Measurements from ENCODE around the gene ERCC2.
A peak's percentile ranks its signal among the peaks of the same experiment; 100 is the strongest.
"Not testable (repeated sequence)": the region's sequence is repeated elsewhere in the genome, so short reads cannot be mapped to it uniquely, and the experiment has no call there.

The ERCC2 gene

GRCh38 chr19:45347570-45348366, 22.6 kb downstream of the ERCC2 start:
- ATAC-seq (replicated peaks) (no peak), DNase-seq (no peak)
- Mint-ChIP-seq H3K36me3 (ENCODE audit: insufficient read depth) (no peaks in the 10 kb centered on the region), H3K9me3 (no peaks in the 10 kb centered on the region), H3K27ac (peak overlapping the region in 1 of 2 donors; percentile 51), H3K4me1 (ENCODE audit: low read depth in 2 of 2) (no peaks in the 10 kb centered on the region), H3K27me3 (peaks cover 13 to 34% of the 10 kb centered on the region in 2 donors), H3K4me3 (no peak overlapping the region)

DNA sequence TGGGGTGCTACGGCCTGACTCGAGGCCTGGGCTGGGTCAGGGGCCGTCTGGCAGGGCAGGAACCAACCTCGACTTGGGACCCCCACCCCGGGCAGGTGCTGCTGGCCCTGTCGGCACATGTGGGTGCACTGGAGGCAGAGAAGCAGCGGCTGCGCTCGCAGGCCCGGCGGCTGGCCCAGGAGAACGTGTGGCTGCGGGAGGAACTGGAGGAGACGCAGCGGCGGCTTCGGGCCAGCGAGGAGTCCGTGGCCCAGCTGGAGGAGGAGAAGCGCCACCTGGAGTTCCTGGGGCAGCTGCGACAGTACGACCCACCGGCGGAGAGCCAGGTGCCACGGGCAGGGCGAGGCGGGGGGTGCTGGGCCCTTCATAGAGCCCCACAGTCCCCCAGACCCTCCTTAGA, 23.9 kb downstream of the ERCC2 start:
- peaks cover 13 to 34% of the 10 kb centered on the region in 2 donors for H3K27me3 Mint-ChIP-seq
- no peaks in the 10 kb centered on the region for H3K36me3 Mint-ChIP-seq (ENCODE audit: insufficient read depth)
- ATAC-seq (replicated peaks) (no peak), DNase-seq (no peak)
- no peaks in the 10 kb centered on the region for H3K4me1 Mint-ChIP-seq (ENCODE audit: low read depth in 2 of 2)
- H3K4me3 Mint-ChIP-seq = no peak overlapping the region
- no peak overlapping the region for H3K27ac Mint-ChIP-seq
- no peaks in the 10 kb centered on the region for H3K9me3 Mint-ChIP-seq

DNA sequence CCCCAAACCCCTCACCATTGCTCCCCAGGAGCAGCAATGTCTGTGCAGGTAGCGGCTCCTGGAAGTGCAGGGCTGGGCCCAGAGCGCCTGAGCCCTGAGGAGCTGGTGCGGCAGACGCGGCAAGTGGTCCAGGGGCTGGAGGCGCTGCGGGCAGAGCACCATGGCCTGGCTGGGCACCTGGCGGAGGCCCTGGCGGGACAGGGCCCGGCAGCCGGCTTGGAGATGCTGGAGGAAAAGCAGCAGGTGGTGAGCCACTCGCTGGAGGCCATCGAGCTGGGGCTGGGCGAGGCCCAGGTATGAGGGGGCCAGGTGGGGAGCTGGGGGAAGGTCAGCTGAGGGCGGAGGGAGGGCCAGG, 24.9 kb downstream of the ERCC2 start:
- no peak overlapping the region for H3K4me3 Mint-ChIP-seq

DNA sequence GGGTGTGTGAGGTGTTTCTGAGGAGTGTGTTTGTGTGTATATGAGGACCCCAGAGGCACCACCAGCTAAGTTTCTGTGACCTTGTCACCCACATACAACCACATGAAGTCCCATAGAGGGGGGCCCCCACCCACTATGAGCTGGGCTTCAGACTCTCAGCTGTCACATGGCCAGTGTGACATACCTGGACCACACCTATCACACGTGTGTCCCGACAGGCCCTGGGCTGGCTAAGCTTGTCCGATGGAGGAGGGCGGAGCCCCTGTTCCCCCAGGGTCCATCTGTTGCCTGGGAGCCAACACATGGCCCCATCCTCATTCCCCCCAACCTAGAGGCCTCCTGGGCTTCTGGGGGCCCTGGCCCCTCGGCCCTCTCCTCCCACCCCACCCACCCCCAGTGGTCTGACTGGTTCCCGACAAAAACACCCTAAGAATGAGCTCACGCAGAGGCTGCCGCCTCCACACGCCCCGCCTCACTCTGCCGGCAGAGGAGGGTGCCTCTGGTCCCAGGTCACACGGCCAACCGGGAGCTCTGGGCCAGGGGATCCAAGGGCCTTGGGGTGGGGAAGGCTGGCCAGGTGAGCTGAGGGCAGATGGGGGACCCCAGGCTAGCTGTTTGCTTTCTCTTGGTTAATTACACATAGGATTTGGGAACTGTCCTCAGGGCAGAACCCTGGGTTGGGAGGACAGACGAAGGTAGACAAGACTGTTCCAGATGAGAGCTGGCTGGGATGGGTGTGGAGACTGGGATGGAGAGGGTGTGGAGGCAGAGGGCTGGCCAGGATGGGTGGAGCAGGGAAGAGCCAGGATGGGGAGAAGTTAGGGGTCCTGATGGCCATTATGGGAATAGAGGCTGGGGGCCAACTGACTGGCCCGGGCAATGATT, 25.5 kb downstream of the ERCC2 start:
- ATAC-seq (replicated peaks) (no peak), DNase-seq (no peak)
- H3K36me3 Mint-ChIP-seq (ENCODE audit: insufficient read depth) = no peaks in the 10 kb centered on the region
- H3K9me3 Mint-ChIP-seq = no peaks in the 10 kb centered on the region
- no peak overlapping the region for H3K4me3 Mint-ChIP-seq
- H3K27ac Mint-ChIP-seq = no peak overlapping the region
- peaks cover 2 to 4% of the 10 kb centered on the region in 2 donors for H3K4me1 Mint-ChIP-seq (ENCODE audit: low read depth in 2 of 2)
- peaks cover 18 to 34% of the 10 kb centered on the region in 2 donors for H3K27me3 Mint-ChIP-seq

More for the DNA sequence above, 24.9 kb downstream of the ERCC2 start:
- Mint-ChIP-seq H3K27ac (no peak overlapping the region), H3K36me3 (ENCODE audit: insufficient read depth) (no peaks in the 10 kb centered on the region), H3K27me3 (peaks cover 13 to 34% of the 10 kb centered on the region in 2 donors), H3K9me3 (no peaks in the 10 kb centered on the region), H3K4me1 (ENCODE audit: low read depth in 2 of 2) (no peaks in the 10 kb centered on the region)
- DNase-seq (no peak), ATAC-seq (replicated peaks) (no peak)

GRCh38 chr19:45342911-45343310, 27.5 kb downstream of the ERCC2 start:
- Mint-ChIP-seq H3K9me3 (no peaks in the 10 kb centered on the region), H3K27me3 (peaks cover 18 to 46% of the 10 kb centered on the region in 2 donors), H3K36me3 (ENCODE audit: insufficient read depth) (no peaks in the 10 kb centered on the region), H3K4me3 (no peak overlapping the region), H3K27ac (no peak overlapping the region), H3K4me1 (ENCODE audit: low read depth in 2 of 2) (peaks cover 6 to 9% of the 10 kb centered on the region in 2 donors)
- ATAC-seq (replicated peaks) = no peak
- no peak for DNase-seq

DNA sequence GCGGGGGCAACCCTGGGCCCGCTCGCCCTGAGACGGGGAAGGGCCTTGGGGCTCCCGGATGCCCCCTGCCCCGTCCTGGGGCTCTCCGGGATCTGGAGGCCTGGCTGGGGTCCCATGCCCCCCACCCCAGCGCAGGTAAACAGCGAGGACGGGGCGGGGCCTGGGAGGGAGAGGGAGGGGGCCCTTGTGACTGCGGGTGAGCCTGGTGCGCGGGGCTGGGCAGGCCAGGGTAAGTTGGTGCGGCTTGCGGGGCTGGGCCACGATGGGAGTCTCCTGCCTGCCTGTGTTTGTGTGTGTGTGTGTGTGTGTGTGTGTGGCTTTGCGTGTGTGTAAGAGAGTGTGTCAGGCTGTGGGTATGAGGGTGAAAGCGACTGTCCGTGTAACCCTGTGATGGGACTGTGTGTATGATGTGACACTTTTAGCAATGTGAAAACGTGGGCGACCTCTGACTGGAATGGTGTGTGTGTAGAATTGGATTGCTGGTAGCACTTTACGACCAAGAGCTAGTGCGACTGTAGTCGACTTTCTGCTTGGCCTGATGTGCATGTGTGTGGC, 29.4 kb downstream of the ERCC2 start:
- no peaks in the 10 kb centered on the region for H3K36me3 Mint-ChIP-seq (ENCODE audit: insufficient read depth)
- no peak overlapping the region for H3K27ac Mint-ChIP-seq
- DNase-seq = no peak
- peaks cover 6 to 9% of the 10 kb centered on the region in 2 donors for H3K4me1 Mint-ChIP-seq (ENCODE audit: low read depth in 2 of 2)
- H3K9me3 Mint-ChIP-seq = no peaks in the 10 kb centered on the region
- H3K4me3 Mint-ChIP-seq = no peak overlapping the region
- ATAC-seq (replicated peaks) = no peak
- peaks cover 18 to 33% of the 10 kb centered on the region in 2 donors for H3K27me3 Mint-ChIP-seq

DNA sequence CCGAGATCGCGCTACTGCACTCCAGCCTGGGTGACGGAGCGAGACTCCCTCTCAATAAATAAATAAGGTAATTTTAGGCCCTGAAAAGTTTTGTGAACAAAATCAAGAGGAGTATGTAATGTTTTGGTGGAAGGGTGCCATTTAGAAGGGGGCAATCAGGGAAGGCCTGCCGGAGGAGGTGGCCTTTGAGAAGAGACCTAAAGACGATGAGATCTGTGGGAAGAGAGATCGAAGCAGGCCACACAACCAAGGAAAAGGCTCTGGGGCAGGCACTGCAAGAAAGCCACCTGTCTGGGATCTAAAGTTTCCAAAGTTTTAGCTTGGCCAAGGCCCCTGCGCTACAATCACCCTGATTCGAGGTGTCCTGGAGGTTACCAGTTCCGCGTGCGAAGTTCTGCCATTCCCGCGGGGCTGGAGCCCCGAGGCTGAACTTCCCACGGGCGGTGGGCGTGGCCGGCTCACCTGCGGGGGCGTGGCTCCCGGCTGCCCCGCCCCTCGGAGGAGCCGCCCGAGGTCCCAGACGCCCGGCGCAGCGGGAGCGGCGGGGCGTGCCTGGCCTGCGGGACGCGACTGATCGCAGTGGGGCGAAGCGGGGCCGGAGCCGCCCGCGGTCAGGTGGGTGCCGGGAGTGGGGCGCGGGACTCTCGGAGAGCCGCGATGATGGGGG, 30.0 kb downstream of the ERCC2 start, which contains the start of gene KLC3:
Gene KLC3 (plus strand): TSS at position 519 of the 667 bp plus-strand sequence. CDS start 4,792 bp downstream, outside the sequence.
- DNase-seq (no peak), ATAC-seq (replicated peaks) (peak; percentile 31)
- H3K4me3 Mint-ChIP-seq = peak within 1 kb of the TSS; percentile 68 to 77
- H3K4me1 Mint-ChIP-seq (ENCODE audit: low read depth in 2 of 2) = peaks cover 6 to 9% of the 10 kb centered on the region in 2 donors
- H3K36me3 Mint-ChIP-seq (ENCODE audit: insufficient read depth) = no peaks in the 10 kb centered on the region
- peak within 1 kb of the TSS in 1 of 2 donors; percentile 53 for H3K27ac Mint-ChIP-seq
- H3K27me3 Mint-ChIP-seq = peaks cover 17 to 27% of the 10 kb centered on the region in 2 donors
- no peaks in the 10 kb centered on the region for H3K9me3 Mint-ChIP-seq

GRCh38 chr19:45339629-45340028, 30.7 kb downstream of the ERCC2 start:
- no peaks in the 10 kb centered on the region for H3K9me3 Mint-ChIP-seq
- ATAC-seq (replicated peaks) (no peak), DNase-seq (no peak)
- H3K27me3 Mint-ChIP-seq = peaks cover 12 to 20% of the 10 kb centered on the region in 2 donors
- peak overlapping the region in 1 of 2 donors; percentile 53 for H3K27ac Mint-ChIP-seq
- no peaks in the 10 kb centered on the region for H3K36me3 Mint-ChIP-seq (ENCODE audit: insufficient read depth)
- peak overlapping the region in 1 of 2 donors; percentile 68 for H3K4me3 Mint-ChIP-seq
- H3K4me1 Mint-ChIP-seq (ENCODE audit: low read depth in 2 of 2) = peaks cover 6 to 9% of the 10 kb centered on the region in 2 donors

DNA sequence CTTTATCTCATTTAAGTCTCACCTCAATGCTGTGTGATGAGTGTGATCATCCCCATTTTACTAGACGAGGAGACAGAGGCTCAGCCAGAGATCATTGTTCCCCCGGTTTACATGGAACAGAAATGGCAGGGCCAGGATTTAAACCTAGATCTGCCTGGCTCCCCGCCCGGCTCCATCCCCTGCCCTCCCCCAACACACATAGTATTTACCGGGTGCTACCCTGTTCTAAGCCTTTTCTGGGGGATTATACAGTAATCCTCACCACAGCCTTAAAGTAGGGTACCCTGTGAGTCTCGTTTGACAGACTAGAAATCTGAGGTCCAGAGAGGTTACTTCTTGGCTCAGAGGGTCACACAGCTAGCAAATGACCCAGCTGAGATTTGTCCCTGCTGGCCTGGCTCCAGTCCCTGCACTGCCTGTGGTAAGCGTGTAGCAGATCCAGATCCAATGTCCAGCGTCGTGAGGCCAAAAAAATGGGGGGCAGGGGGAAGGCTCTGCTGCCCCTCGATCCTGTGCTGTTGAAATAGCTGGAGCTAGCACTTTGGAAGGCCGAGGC, 33.6 kb downstream of the ERCC2 start:
- Mint-ChIP-seq H3K27me3 (peaks cover 6 to 12% of the 10 kb centered on the region in 2 donors), H3K4me1 (ENCODE audit: low read depth in 2 of 2) (peaks cover 6 to 9% of the 10 kb centered on the region in 2 donors)
- no peak for DNase-seq

DNA sequence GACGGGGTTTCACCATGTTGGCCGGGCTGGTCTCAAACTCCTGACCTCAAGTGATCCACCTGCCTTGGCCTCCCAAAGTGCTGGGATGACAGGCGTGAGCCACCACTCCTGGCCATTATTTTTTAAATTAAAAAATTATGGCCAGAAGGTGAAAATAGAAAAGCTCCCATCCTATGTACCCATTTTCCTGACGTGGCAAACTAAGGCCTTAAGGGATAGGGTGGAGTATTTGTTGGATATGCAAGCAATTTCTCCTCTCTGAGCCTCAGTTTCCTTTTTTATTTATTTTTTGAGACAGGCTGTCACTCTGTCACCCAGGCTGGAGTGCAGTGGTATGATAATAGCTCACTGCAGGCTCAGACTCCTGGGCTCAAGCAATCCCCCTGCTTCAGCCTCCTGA, 35.5 kb downstream of the ERCC2 start:
- H3K4me3 Mint-ChIP-seq; DNase-seq; ATAC-seq (replicated peaks); H3K27ac Mint-ChIP-seq; H3K9me3 Mint-ChIP-seq; H3K36me3 Mint-ChIP-seq (ENCODE audit: insufficient read depth); H3K4me1 Mint-ChIP-seq (ENCODE audit: low read depth in 2 of 2): not testable (repeated sequence)
- peaks cover 6 to 23% of the 10 kb centered on the region in 2 donors for H3K27me3 Mint-ChIP-seq

More for the DNA sequence above, 33.6 kb downstream of the ERCC2 start:
- Mint-ChIP-seq H3K4me3 (no peak overlapping the region), H3K9me3 (no peaks in the 10 kb centered on the region), H3K27ac (no peak overlapping the region), H3K36me3 (ENCODE audit: insufficient read depth) (no peaks in the 10 kb centered on the region)
- ATAC-seq (replicated peaks) = no peak

DNA sequence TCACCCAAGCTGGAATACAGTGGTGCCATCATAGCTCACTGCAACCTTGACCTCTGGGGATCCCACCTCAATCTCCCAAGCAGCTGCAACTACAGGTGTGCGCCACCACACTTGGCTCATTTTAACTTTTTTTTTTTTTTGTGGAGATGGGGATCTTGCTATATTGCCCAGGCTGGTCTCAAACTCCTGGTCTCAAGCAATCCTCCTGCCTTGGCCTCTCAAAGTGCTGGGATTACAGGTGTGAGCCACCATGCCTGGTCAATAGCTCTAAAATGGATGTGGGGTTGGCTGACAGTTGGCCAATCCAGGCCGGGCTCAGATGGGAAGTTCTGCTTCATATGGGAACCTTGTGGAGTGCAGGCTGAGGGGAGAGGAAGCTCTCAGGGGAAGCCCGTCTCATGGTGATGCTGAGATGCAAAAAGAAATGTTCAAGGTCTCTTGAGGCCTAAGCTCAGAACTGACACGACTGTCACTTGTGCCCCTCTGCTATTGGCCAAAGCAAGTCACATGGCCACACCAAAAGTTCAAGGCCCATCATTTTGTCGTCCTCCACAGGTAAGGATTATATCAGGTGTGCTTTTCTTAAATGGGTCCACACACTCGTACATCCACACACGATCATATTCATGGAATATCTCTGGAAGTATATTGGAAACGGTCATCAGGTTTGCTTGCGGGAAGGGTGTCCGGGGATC, 36.6 kb downstream of the ERCC2 start:
- ATAC-seq (replicated peaks) = no peak
- Mint-ChIP-seq H3K4me1 (ENCODE audit: low read depth in 2 of 2) (peaks cover 4% of the 10 kb centered on the region in 2 donors), H3K27ac (no peak overlapping the region)

DNA sequence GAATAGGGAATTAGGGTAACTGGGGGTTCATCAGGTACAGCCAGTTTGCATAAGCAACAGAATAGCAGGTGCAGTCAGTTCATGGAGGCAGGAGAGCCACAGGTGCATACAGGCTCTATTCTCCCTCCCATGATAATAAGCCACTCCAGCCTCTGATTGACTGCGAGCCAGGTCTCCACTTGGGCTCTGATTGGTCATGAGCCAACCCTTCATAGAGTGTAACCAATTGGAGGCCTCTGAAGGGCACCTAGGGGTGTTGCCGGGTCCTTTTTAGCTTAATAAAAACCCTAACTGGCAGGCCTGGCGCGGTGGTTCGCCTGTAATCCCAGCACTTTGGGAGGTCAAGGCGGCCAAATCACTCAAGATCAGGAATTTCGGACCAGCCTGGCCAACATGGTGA, 39.0 kb downstream of the ERCC2 start:
- Mint-ChIP-seq H3K4me3 (no peak overlapping the region), H3K4me1 (ENCODE audit: low read depth in 2 of 2) (no peaks in the 10 kb centered on the region), H3K36me3 (ENCODE audit: insufficient read depth) (peaks cover 4% of the 10 kb centered on the region), H3K27ac (no peak overlapping the region), H3K27me3 (peaks cover 5 to 15% of the 10 kb centered on the region in 2 donors), H3K9me3 (no peaks in the 10 kb centered on the region)
- DNase-seq (no peak), ATAC-seq (replicated peaks) (no peak)

More for the DNA sequence above, 36.6 kb downstream of the ERCC2 start:
- no peak for DNase-seq
- peaks cover 5 to 17% of the 10 kb centered on the region in 2 donors for H3K27me3 Mint-ChIP-seq
- no peaks in the 10 kb centered on the region for H3K36me3 Mint-ChIP-seq (ENCODE audit: insufficient read depth)
- no peaks in the 10 kb centered on the region for H3K9me3 Mint-ChIP-seq
- no peak overlapping the region for H3K4me3 Mint-ChIP-seq
